Stimulated activated CD8-positive, alpha-beta memory T cell treated with anti-CD3 and anti-CD28 coated beads, Interleukin-2, amount 100 ng/mL, for 1 hour (primary cell): ENCODE data around the gene TSSK1B.
"Not testable (repeated sequence)": the region's sequence is repeated elsewhere in the genome, so short reads cannot be mapped to it uniquely, and the experiment has no call there.

Experiments
- DNase-seq, 2 donors: peaks; one replicate each; pipeline ENCODE4 v3.0.0-alpha.2; 2020; ENCODE audit warnings: low read depth in 2 of 2

TSSK1B gene

GRCh38 chr5:113434889-113435288 is at the start of gene TSSK1B:
TSS of gene TSSK1B (minus strand) at chr5:113434989. CDS start at chr5:113434839, 150 bp downstream.
- no peak for DNase-seq

GRCh38 chr5:113480243-113480642 is 45.5 kb upstream of the TSSK1B start:
- no peak for DNase-seq

GRCh38 chr5:113478691-113479090 is 43.9 kb upstream of the TSSK1B start:
- no peak for DNase-seq

GRCh38 chr5:113474100-113474728 is 39.4 kb upstream of the TSSK1B start:
- no peak for DNase-seq

DNA sequence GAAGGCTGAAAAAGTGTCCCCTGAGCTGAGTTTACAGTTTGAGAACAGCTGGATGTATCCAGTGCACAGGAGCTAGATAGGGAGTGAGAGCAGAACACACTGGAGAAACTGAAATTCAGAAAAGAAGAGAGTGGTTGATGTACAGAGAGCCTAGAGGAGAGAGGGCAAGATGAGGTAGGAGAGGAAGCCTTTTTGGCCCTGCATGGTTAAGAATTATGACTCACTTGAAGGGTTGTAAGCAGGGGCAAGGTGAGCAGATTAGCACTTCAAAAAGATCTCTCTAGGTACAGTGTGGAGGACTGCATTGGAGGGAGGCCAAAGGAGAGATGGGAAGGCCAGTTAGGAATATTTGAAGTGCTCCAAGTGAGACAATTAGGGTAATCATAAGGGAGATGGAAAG is 28.2 kb upstream of the TSSK1B start:
- no peak for DNase-seq

DNA sequence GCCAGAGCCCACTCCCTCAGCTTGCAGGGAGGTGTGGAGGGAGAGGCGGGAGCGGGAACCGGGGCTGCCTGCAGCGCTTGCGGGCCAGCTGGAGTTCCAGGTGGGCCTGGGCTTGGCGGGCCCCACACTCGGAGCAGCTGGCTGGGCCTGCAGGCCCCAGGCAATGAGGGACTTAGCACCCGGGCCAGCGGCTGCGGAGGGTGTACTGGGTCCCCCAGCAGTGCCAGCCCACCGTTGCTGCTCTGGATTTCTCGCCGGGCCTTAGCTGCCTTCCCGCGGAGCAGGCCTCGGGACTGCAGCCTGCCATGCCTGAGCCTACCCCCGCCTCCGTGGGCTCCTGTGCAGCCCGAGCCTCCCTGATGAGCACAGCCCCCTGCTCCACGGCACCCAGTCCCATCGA is 22.3 kb upstream of the TSSK1B start:
- DNase-seq: not testable (repeated sequence)

DNA sequence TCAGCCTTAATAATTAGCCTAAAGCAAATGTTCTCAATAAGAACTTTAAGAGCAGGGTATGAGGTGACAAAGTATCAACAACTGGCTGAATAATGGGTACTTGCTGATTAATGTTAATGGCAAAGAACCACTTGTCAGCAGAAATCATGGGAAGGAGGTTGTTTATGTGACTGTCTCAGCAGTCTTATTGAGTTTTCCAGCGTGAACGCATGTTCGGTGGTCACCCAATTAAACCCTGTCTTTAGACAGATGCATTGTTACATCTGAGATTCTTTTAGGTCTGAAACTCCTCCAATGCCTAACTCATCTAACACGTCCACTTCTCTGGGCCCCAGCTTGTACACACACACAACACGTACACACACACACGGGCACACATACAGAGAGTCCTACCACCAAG is 18.2 kb upstream of the TSSK1B start:
- no peak for DNase-seq

DNA sequence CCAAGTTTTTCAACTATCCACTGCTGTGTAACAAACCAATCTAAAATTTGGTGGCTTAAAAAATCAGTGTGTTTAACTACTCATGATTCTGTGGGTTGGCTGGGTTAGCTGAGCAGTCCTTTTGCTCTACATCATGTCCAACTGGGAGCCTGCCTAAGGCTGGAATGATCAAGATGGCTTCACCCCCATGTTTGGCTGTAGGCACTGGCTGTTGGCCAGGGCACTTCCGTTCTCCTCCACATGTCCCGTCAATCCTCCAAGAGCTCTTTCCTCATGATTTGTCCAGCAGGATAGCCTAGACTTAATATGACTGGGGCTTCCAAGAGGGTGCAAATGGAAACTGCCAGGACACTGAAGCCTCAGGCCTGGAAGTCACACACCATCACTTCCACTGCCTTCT is 17.0 kb upstream of the TSSK1B start:
- no peak for DNase-seq

DNA sequence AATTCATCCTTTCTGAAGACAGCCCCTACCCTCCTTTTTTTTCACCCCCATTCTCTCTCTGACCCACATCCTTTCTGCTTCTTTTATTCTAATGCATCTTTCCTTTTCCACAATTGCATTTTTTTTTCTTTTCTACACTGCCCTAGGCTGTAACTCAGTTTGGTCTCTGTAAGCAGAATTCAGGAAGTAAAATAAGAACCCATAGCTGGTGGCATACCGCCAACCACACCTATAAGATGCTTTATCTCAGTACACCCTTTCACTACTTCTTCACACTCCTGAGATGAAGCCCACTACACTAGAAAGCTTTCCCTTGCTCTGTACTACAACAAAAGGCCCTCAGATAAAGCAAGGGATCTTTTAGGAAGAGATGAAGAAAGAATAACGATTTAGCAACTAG is 16.1 kb upstream of the TSSK1B start:
- no peak for DNase-seq

DNA sequence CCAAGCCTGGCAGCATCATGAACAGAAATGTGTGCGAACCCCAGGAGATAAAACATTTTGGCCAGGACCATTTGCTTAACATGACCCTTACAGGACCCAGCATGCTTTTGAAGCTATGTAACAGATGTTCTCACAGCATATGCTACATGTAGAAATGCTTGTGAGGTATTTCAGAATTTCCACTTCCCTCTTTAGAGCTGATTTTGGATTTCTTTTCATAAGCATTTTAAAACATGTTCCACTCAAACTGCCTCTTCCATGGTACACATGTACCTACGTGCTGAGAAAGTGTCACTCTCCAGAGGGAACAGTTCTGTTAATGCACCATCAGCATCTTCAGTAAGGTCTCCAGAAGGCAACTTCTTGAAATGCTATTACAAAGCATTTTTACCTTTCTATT is 15.7 kb upstream of the TSSK1B start:
- DNase-seq: no peak

DNA sequence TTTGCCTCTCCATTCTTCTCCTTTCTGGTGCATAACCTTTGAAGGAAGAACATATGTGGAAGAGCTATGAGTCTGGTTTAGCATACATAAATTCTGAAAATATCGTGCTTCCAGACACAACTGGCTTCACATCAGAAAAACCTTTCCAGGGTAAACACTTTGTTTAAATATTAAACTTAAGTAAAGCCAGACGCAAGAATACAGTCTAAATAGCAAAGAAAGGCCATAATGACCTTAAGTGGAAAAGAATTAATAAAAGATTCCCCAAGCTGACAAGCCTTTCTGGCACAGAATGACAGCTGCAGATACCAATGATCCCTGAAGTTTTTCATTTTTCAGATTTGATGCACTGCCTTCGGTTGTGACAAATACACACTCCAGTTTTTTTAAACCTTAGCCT is 13.5 kb upstream of the TSSK1B start:
- no peak for DNase-seq

DNA sequence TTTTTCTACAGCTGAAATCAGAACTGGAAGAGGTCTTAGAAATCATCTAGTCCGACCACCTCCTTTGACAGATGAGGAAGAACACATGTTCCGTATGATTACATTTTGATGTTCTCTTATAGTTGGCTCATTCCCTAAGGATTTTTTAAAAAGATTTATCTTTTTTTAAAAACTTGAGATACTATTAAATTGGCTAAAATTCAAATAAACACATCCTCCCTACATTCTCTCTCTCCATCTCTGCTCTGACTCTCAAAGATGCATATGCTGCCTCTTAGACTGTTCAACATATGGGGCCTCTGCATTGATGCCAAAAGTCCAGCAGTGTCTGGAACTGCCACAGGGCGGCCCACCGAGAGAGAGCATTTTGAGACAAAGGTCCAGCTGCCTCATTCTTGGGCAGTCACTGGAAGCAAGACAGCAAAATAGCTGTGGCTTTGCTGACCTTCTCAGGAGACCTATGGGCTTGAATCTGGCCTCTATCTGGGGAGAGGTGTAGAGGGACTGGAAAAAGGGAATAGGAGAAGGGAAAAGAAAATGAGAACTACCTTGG is 12.8 kb upstream of the TSSK1B start:
- no peak for DNase-seq

DNA sequence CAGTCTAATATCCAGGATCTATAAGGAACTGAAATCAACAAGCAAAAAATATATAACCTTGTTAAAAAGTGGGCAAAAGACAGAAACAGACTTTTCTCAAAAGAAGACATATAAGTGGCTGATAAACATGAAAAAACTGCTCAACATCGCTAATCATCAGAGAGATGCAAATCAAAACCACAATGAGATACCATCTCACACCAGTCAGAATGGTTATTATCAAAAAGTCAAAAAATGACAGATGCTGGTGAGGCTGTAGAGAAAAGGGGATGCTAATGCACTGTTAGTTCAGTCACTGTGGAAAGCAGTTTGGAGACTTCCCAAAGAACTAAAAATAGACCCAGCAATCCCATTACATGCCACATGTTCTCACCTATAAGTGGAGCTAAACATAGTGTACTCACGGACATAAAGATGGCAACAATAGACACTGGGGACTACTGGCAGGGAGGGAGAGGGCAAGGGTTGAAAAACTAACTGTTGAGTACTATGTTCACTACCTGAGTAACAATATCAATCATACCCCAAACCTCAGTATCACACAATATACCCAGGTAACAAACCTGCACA is 11.7 kb upstream of the TSSK1B start:
- DNase-seq: no peak

DNA sequence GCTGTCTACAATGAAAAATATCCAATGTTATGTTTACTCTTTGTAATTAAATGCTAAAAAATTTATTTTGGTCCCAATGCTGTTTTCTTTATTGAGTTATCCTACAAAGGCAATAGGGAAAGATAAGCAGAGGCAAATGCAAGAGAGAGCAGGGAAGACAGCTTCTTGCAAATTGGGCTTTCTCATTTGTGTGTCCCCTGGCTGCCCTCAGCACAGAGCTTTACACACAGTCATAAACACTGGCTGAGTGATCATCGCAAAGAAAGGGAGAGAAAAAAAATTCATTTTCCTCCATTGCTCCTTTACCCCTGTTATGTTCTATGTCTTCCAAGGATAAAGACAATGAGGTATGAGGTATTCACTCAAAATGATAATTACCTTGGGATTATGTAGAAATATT is 2.3 kb upstream of the TSSK1B start:
- DNase-seq: no peak

GRCh38 chr5:113435575-113435974 is 786 bp upstream of the TSSK1B start:
- no peak for DNase-seq

DNA sequence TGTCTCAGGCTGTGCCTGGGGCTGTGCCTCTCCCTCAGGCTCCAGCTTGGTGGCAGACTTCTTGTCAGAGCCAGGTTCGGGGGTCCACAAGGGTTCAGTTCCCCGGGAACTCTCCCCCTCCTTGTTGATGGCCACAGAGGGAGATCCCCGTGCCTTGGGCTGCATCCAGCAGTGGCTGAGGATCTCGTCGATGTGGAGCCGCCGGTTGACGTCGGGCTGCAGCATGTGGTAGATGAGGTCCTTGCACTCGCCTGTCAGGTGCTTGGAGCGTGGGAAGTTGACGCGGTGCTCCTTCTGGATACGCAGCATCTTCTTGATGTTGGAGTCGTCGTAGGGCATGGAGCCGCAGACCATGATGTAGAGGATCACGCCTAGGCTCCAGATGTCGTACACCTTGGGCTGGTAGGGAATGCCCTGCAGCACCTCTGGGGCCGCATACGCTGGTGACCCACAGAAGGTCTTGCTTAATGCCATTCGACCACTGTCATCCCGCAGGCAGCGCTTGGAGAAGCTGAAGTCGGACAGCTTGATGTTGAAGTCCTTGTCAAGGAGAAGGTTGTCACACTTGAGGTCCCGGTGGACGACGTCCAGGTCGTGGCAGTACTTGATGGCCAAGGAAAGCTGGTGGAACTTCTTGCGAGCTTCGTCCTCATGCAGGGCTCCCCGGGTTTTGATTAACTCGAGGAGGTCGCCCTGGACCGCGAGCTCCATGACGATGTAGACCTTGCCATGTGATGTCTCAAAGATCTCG is 752 bp downstream of the TSSK1B start:
- DNase-seq: no peak

GRCh38 chr5:113433071-113433470 is 1.7 kb downstream of the TSSK1B start:
- DNase-seq: no peak

DNA sequence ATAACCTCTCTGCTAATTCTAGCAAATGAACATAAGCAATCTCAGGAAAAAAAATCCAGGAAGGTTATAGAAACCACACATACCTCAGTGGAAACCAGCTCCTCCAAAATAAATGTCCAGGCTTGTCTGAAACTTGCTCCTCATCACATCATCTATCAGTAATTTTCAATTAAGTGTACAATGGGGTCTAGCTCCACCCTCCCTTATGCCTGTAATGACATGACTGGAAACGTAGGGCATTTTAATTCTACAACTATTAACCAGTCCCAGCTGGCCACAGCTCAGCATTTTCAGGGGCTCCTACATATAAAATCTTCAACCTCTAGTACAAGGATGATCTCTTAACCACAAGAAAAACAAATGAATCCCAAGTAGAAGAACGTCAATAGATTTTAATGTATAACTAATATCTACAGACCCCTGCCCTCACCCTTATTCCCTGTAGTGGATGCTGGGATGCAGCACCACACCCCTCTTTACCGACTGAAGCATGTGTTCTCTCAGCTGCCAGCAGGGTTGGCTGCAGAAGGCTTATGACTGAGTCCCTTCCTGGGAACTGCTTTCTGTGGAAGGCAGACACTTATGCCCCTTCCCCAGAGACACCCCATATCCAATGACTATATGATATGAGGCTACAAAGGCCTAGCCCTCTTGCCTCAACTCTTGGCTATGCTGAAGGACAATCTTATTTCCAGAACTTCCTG is 6.8 kb downstream of the TSSK1B start:
- no peak for DNase-seq

GRCh38 chr5:113425909-113426308 is 8.9 kb downstream of the TSSK1B start:
- DNase-seq: no peak

- DNase-seq: no peak
Measured at GRCh38 chr5:113421693-113422092, 13.1 kb downstream of the TSSK1B start.

- DNase-seq: no peak
Measured at GRCh38 chr5:113405530-113405929, 29.3 kb downstream of the TSSK1B start.

- no peak for DNase-seq
Measured at GRCh38 chr5:113404269-113404668, 30.5 kb downstream of the TSSK1B start.
